NCI-H2171 treated with DMSO at 0.1 percent for 48 hours (cell line): ENCODE measurements around the gene PIP4K2A.
"Not testable (repeated sequence)": the region's sequence is repeated elsewhere in the genome, so short reads cannot be mapped to it uniquely, and the experiment has no call there.

Experiments used
- DNase-seq: peaks from one replicate; lab custom pipeline; 2025; lab: John Stamatoyannopoulos, UW

The PIP4K2A gene

GRCh38 chr10:22554461-22555182 lies 159.8 kb downstream of the PIP4K2A start:
- DNase-seq, result no peak

- no peak for DNase-seq
These were observed 160.9 kb downstream of the PIP4K2A start for GRCh38 chr10:22553452-22553995.

GRCh38 chr10:22552888-22553378 lies 161.4 kb downstream of the PIP4K2A start:
- DNase-seq, result no peak

- no peak for DNase-seq
These were observed 162.6 kb downstream of the PIP4K2A start for GRCh38 chr10:22551681-22552365.

GRCh38 chr10:22550732-22551131 lies 163.6 kb downstream of the PIP4K2A start:
- no peak for DNase-seq

- no peak for DNase-seq
These were observed 166.0 kb downstream of the PIP4K2A start for GRCh38 chr10:22548344-22548743.

GRCh38 chr10:22545643-22546042 lies 168.7 kb downstream of the PIP4K2A start:
- no peak for DNase-seq

GRCh38 chr10:22544325-22545068 lies 169.9 kb downstream of the PIP4K2A start:
- no peak for DNase-seq

GRCh38 chr10:22542773-22543172 lies 171.6 kb downstream of the PIP4K2A start:
- no peak for DNase-seq

- no peak for DNase-seq
These were observed 172.5 kb downstream of the PIP4K2A start for GRCh38 chr10:22541900-22542299.

- DNase-seq, result no peak
These were observed 174.6 kb downstream of the PIP4K2A start for GRCh38 chr10:22539579-22540298.

- no peak for DNase-seq
These were observed 176.6 kb downstream of the PIP4K2A start for GRCh38 chr10:22537810-22538209.

GRCh38 chr10:22536620-22537019 lies 177.8 kb downstream of the PIP4K2A start:
- DNase-seq, result no peak

GRCh38 chr10:22534849-22535604 lies 179.4 kb downstream of the PIP4K2A start:
- DNase-seq, result no peak

- no peak for DNase-seq
These were observed 182.9 kb downstream of the PIP4K2A start for GRCh38 chr10:22531441-22531840.

- DNase-seq, result no peak
These were observed 183.4 kb downstream of the PIP4K2A start for GRCh38 chr10:22531008-22531407.

- DNase-seq, result no peak
These were observed 186.9 kb downstream of the PIP4K2A start for GRCh38 chr10:22527520-22527919.

GRCh38 chr10:22524333-22524732 lies 190.0 kb downstream of the PIP4K2A start:
- not testable (repeated sequence) for DNase-seq

GRCh38 chr10:22520645-22521044 lies 193.7 kb downstream of the PIP4K2A start:
- DNase-seq, result not testable (repeated sequence)

GRCh38 chr10:22518167-22518724 lies 196.1 kb downstream of the PIP4K2A start:
- no peak for DNase-seq

- DNase-seq, result no peak
These were observed 199.4 kb downstream of the PIP4K2A start for GRCh38 chr10:22515009-22515408.
